NCI-H526 treated with DMSO at 0.1 percent for 48 hours (cell line): ENCODE measurements around the gene ATCAY.
A peak's percentile ranks its signal among the peaks of the same experiment; 100 is the strongest.

Experiments
- DNase-seq: peaks from one replicate; lab custom pipeline; 2025; lab: John Stamatoyannopoulos, UW

ATCAY gene

GRCh38 chr19:3970313-3970807 is 89.9 kb downstream of the ATCAY start:
- DNase-seq: no peak

- peak; percentile 89 for DNase-seq
Observed at GRCh38 chr19:3970808-3971598, 90.5 kb downstream of the ATCAY start, which contains the start of gene DAPK3. Gene DAPK3, minus strand, starts transcription at chr19:3971099. Its CDS starts 1,364 bp downstream, at chr19:3969735.

- DNase-seq: no peak
Observed at GRCh38 chr19:3975144-3975543, 94.7 kb downstream of the ATCAY start.

- DNase-seq: no peak
Observed at GRCh38 chr19:3975637-3976087, 95.2 kb downstream of the ATCAY start.

- no peak for DNase-seq
Observed at GRCh38 chr19:3976495-3977241, 96.2 kb downstream of the ATCAY start.
